ENCODE data around the gene CAPZA3.
"Not testable (repeated sequence)": the region's sequence is repeated elsewhere in the genome, so short reads cannot be mapped to it uniquely, and the experiment has no call there.

The CAPZA3 gene

GRCh38 chr12:18737819-18738218 is at the start of gene CAPZA3, which contains the start of gene PLCZ1:
CAPZA3 (plus strand) TSS chr12:18738119; CDS start chr12:18738269, 150 bp downstream.
PLCZ1 (minus strand) TSS chr12:18738012; CDS start chr12:18737371, 641 bp downstream.
- H3K27me3 ChIP-seq (replicated peaks; ENCODE audit: control insufficient read depth, insufficient read depth, low read length), result no peaks in the 10 kb centered on the region

DNA sequence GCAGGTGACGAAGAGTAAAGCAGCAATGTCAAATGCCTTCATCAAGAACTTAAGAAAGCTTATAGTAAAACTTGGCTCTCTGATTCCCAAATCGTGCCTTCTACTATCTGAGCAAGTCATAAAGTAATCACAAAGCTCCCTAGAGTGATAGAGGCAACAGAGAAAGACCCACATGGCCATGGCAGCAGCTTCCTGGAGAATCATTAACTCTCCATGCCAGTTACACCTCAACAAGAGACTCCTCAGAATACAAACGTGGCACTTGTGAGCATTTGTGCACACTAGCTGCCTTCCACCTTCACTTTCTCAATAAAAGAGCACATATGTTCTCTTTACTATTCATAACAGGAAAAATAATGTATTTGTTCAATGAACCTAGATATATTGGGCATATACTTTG is 48.1 kb upstream of the CAPZA3 start:
- H3K36me3 ChIP-seq (ENCODE audit: control insufficient read depth, insufficient read depth, low read length, severe bottlenecking), result no peaks in the 10 kb centered on the region
- no peaks in the 10 kb centered on the region for H3K27me3 ChIP-seq (replicated peaks; ENCODE audit: control insufficient read depth, insufficient read depth, low read length)
- H3K9ac ChIP-seq (ENCODE audit: low read length), result no peak overlapping the region
- H3K4me3 ChIP-seq (ENCODE audit: low read length), result no peak overlapping the region
- no peaks in the 10 kb centered on the region for H3K9me3 ChIP-seq (ENCODE audit: control insufficient read depth, low read length)
- H3K4me1 ChIP-seq (ENCODE audit: control insufficient read depth, insufficient read depth, low read length), result peaks cover 1% of the 10 kb centered on the region
- no peak for DNase-seq (ENCODE audit: low read depth)

More at GRCh38 chr12:18737819-18738218, at the start of gene CAPZA3, which contains the start of gene PLCZ1:
- no peak within 1 kb of the TSS for H3K4me3 ChIP-seq (ENCODE audit: low read length)
- no peak for DNase-seq (ENCODE audit: low read depth)
- H3K9me3 ChIP-seq (ENCODE audit: control insufficient read depth, low read length), result peaks cover 18% of the 10 kb centered on the region
- H3K36me3 ChIP-seq (ENCODE audit: control insufficient read depth, insufficient read depth, low read length, severe bottlenecking), result no peaks in the 10 kb centered on the region
- H3K4me1 ChIP-seq (ENCODE audit: control insufficient read depth, insufficient read depth, low read length), result no peaks in the 10 kb centered on the region
- no peak within 1 kb of the TSS for H3K9ac ChIP-seq (ENCODE audit: low read length)

- no peak overlapping the region for H3K4me3 ChIP-seq (ENCODE audit: low read length)
- no peaks in the 10 kb centered on the region for H3K27me3 ChIP-seq (replicated peaks; ENCODE audit: control insufficient read depth, insufficient read depth, low read length)
- peak; percentile 11 for DNase-seq (ENCODE audit: low read depth)
- no peaks in the 10 kb centered on the region for H3K4me1 ChIP-seq (ENCODE audit: control insufficient read depth, insufficient read depth, low read length)
- no peaks in the 10 kb centered on the region for H3K9me3 ChIP-seq (ENCODE audit: control insufficient read depth, low read length)
- no peaks in the 10 kb centered on the region for H3K36me3 ChIP-seq (ENCODE audit: control insufficient read depth, insufficient read depth, low read length, severe bottlenecking)
- H3K9ac ChIP-seq (ENCODE audit: low read length), result no peak overlapping the region
Measured at GRCh38 chr12:18690653-18691052, 47.3 kb upstream of the CAPZA3 start.

GRCh38 chr12:18693986-18694385 is 43.9 kb upstream of the CAPZA3 start:
- H3K4me1 ChIP-seq (ENCODE audit: control insufficient read depth, insufficient read depth, low read length); H3K9ac ChIP-seq (ENCODE audit: low read length); DNase-seq (ENCODE audit: low read depth); H3K27me3 ChIP-seq (replicated peaks; ENCODE audit: control insufficient read depth, insufficient read depth, low read length); H3K4me3 ChIP-seq (ENCODE audit: low read length); H3K36me3 ChIP-seq (ENCODE audit: control insufficient read depth, insufficient read depth, low read length, severe bottlenecking); H3K9me3 ChIP-seq (ENCODE audit: control insufficient read depth, low read length): not testable (repeated sequence)

DNA sequence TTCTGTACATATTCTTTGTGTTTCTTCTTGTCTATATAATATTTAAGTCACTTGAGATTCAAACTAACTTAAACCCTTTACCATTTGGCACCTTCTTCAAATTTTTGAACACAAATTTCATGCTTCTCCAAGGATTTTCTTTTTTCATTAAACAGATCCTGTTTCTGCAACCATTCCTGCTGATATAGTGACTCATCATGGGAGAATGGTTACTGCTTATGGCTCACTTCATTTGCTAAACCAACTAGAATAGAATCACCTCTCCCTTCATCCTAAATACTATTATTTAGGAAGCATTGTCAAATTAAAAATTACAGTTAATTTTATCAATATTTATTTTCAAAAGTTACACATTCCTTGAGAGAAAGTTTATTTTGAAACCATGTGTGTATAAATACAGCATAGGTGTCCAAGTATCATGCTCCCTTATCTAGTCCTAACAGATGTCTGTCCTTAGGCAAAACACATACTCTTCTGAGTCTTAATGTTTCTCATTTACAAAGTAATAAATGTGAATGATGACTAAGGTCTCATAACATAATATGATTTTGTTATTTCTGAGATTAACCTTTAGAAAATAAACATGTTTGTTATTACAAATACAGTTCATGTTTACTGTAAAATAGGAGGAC is 40.8 kb upstream of the CAPZA3 start:
- no peaks in the 10 kb centered on the region for H3K36me3 ChIP-seq (ENCODE audit: control insufficient read depth, insufficient read depth, low read length, severe bottlenecking)
- DNase-seq (ENCODE audit: low read depth), result peak; percentile 70
- H3K4me1 ChIP-seq (ENCODE audit: control insufficient read depth, insufficient read depth, low read length), result peaks cover 26% of the 10 kb centered on the region
- no peak overlapping the region for H3K4me3 ChIP-seq (ENCODE audit: low read length)
- H3K27me3 ChIP-seq (replicated peaks; ENCODE audit: control insufficient read depth, insufficient read depth, low read length), result no peaks in the 10 kb centered on the region
- H3K9me3 ChIP-seq (ENCODE audit: control insufficient read depth, low read length), result no peaks in the 10 kb centered on the region
- no peak overlapping the region for H3K9ac ChIP-seq (ENCODE audit: low read length)

DNA sequence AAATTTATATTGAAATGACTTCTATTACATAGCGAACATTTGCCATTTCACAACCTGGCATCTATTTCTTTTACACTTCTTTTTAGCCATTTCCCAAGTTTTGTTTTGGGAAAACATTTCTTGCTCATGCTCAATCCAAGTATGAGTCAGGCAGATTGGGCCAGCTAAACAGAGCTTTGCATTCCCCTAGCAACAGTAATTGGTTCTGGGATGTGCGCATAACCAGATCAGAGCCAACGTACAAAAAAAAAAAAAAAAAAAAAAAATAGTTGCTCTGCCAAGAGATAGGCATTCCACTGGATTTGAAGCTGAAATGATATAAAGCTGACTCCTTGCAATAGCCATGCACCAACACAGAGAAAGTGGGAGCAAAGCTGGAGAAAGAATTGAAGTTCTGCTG is 37.6 kb upstream of the CAPZA3 start:
- peaks cover 42% of the 10 kb centered on the region for H3K4me1 ChIP-seq (ENCODE audit: control insufficient read depth, insufficient read depth, low read length)

DNA sequence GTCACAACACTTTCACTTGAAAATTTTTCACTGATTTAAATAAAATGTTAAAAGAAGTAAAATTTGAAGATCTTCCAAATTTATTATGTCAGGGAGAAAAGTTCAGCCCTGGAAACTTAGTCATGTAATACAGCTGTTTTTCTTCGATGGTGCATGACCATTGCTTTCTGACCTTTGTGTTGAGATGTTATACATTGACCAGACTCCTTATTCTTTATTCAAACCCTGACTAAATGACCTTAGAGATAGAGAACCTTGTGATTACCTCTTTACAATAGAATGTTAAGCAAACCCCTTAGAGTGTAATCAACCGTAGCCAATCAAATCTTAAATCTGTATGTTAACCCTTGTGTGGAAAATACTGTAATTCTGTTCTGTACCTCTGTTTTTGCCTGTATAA is 34.6 kb upstream of the CAPZA3 start:
- Histone ChIP-seq H3K9me3 (ENCODE audit: control insufficient read depth, low read length) (no peaks in the 10 kb centered on the region), H3K4me3 (ENCODE audit: low read length) (no peak overlapping the region), H3K4me1 (ENCODE audit: control insufficient read depth, insufficient read depth, low read length) (peaks cover 33% of the 10 kb centered on the region), H3K27me3 (replicated peaks; ENCODE audit: control insufficient read depth, insufficient read depth, low read length) (no peaks in the 10 kb centered on the region), H3K9ac (ENCODE audit: low read length) (no peak overlapping the region), H3K36me3 (ENCODE audit: control insufficient read depth, insufficient read depth, low read length, severe bottlenecking) (no peaks in the 10 kb centered on the region)
- DNase-seq (ENCODE audit: low read depth), result no peak

More for the DNA sequence above, 37.6 kb upstream of the CAPZA3 start:
- no peaks in the 10 kb centered on the region for H3K36me3 ChIP-seq (ENCODE audit: control insufficient read depth, insufficient read depth, low read length, severe bottlenecking)
- H3K9me3 ChIP-seq (ENCODE audit: control insufficient read depth, low read length), result no peaks in the 10 kb centered on the region
- no peak overlapping the region for H3K9ac ChIP-seq (ENCODE audit: low read length)
- H3K4me3 ChIP-seq (ENCODE audit: low read length), result no peak overlapping the region
- H3K27me3 ChIP-seq (replicated peaks; ENCODE audit: control insufficient read depth, insufficient read depth, low read length), result no peaks in the 10 kb centered on the region
- peak; percentile 87 for DNase-seq (ENCODE audit: low read depth)

DNA sequence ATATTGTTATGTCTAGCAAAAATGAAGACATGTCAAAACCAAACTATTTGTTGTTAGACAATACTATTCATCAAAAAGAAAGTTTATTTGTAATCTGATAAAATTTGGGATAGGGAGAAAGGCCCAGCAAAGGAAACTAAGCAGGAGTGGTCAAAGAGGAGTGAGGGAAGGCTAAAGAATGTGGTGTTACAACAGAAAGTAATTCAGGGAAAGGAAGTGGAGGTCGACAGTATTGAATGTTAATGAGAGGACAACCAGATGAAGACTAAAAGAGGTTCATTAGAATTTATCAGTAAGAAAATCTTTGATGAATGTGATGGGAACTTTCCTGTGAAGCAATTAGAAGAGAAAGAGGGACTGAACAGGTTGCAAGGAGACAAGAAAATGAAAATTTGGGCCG is 34.0 kb upstream of the CAPZA3 start:
- DNase-seq (ENCODE audit: low read depth), result no peak
- no peak overlapping the region for H3K9ac ChIP-seq (ENCODE audit: low read length)
- no peaks in the 10 kb centered on the region for H3K36me3 ChIP-seq (ENCODE audit: control insufficient read depth, insufficient read depth, low read length, severe bottlenecking)
- H3K4me1 ChIP-seq (ENCODE audit: control insufficient read depth, insufficient read depth, low read length), result peaks cover 33% of the 10 kb centered on the region
- no peaks in the 10 kb centered on the region for H3K9me3 ChIP-seq (ENCODE audit: control insufficient read depth, low read length)
- H3K4me3 ChIP-seq (ENCODE audit: low read length), result no peak overlapping the region
- no peaks in the 10 kb centered on the region for H3K27me3 ChIP-seq (replicated peaks; ENCODE audit: control insufficient read depth, insufficient read depth, low read length)

- Histone ChIP-seq H3K9ac (ENCODE audit: low read length) (no peak overlapping the region), H3K9me3 (ENCODE audit: control insufficient read depth, low read length) (no peaks in the 10 kb centered on the region), H3K36me3 (ENCODE audit: control insufficient read depth, insufficient read depth, low read length, severe bottlenecking) (no peaks in the 10 kb centered on the region), H3K4me1 (ENCODE audit: control insufficient read depth, insufficient read depth, low read length) (peaks cover 16% of the 10 kb centered on the region), H3K4me3 (ENCODE audit: low read length) (no peak overlapping the region), H3K27me3 (replicated peaks; ENCODE audit: control insufficient read depth, insufficient read depth, low read length) (no peaks in the 10 kb centered on the region)
- no peak for DNase-seq (ENCODE audit: low read depth)
Measured at GRCh38 chr12:18706798-18707197, 31.1 kb upstream of the CAPZA3 start.

GRCh38 chr12:18716236-18716635 is 21.7 kb upstream of the CAPZA3 start:
- Histone ChIP-seq H3K9ac (ENCODE audit: low read length) (no peak overlapping the region), H3K9me3 (ENCODE audit: control insufficient read depth, low read length) (no peaks in the 10 kb centered on the region), H3K4me3 (ENCODE audit: low read length) (no peak overlapping the region), H3K36me3 (ENCODE audit: control insufficient read depth, insufficient read depth, low read length, severe bottlenecking) (no peaks in the 10 kb centered on the region), H3K4me1 (ENCODE audit: control insufficient read depth, insufficient read depth, low read length) (no peaks in the 10 kb centered on the region), H3K27me3 (replicated peaks; ENCODE audit: control insufficient read depth, insufficient read depth, low read length) (no peaks in the 10 kb centered on the region)
- DNase-seq (ENCODE audit: low read depth), result no peak

- Histone ChIP-seq H3K4me3 (ENCODE audit: low read length) (no peak overlapping the region), H3K36me3 (ENCODE audit: control insufficient read depth, insufficient read depth, low read length, severe bottlenecking) (no peaks in the 10 kb centered on the region), H3K27me3 (replicated peaks; ENCODE audit: control insufficient read depth, insufficient read depth, low read length) (no peaks in the 10 kb centered on the region), H3K9ac (ENCODE audit: low read length) (no peak overlapping the region), H3K4me1 (ENCODE audit: control insufficient read depth, insufficient read depth, low read length) (no peaks in the 10 kb centered on the region), H3K9me3 (ENCODE audit: control insufficient read depth, low read length) (no peaks in the 10 kb centered on the region)
- DNase-seq (ENCODE audit: low read depth), result no peak
Measured at GRCh38 chr12:18718462-18718861, 19.5 kb upstream of the CAPZA3 start.
